OCI-LY3 (cell line): ENCODE measurements around the gene BMP8B.

Experiments
- EZH2phosphoT487 ChIP-seq: fragments of 200-600 bp; shearing (Covaris generic); IDR thresholded peaks from 2 replicates; pipeline ENCODE4 v1.6.1; 2018; ENCODE audit warnings: antibody characterized with exemption, mixed run types, low read depth
- TF ChIP-seq, protein P1 (sequence below): fragments of 200-600, 300-600 bp; sonication (generic); IDR thresholded peaks from 2 replicates; pipeline ENCODE4 v1.5.1; 2014; ENCODE audit warnings: antibody characterized with exemption, low read length, low read depth

DNA sequence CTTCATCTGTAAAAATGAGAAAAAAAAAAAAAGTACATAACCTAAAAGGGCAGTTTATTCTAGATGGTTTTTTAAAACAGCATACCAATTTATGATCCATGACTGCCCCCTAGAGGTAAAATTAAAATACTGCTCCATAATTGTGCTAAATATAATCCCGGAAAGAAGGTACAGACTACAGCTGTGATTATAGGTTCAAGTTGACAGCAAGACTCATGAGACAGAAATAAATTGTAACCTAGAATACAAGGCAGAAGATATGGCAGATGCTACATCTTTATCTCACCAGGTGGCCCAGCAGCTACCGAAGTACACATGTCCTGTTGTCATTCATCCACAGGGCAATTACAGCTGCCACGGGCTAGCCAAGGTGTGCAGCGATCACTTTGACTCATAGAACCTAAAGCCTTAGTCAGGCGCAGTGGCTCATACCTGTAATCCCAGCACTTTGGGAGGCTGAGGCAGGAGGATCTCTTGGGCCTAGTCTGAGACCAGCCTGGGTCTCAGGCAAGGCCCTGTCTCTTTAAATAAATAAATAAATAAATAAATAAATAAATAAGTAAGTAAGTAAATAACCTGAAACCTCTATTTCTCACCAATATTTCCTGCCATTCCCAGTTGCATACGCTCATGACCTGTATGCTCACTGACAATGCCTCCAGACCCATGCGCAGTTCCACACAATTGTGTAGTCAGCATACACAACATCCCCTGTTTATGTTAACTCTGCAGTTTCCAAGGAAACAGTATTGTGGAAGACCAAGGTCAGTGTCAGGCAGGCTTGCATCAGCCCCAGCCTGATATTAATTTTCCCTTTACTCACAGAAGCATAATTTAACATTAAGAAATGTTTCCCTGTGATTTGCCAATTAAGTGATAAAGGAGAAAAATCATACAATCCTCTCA lies 68.3 kb downstream of the BMP8B start:
- no peak for TF ChIP-seq EZH2phosphoT487
- TF ChIP-seq, protein P1, sequence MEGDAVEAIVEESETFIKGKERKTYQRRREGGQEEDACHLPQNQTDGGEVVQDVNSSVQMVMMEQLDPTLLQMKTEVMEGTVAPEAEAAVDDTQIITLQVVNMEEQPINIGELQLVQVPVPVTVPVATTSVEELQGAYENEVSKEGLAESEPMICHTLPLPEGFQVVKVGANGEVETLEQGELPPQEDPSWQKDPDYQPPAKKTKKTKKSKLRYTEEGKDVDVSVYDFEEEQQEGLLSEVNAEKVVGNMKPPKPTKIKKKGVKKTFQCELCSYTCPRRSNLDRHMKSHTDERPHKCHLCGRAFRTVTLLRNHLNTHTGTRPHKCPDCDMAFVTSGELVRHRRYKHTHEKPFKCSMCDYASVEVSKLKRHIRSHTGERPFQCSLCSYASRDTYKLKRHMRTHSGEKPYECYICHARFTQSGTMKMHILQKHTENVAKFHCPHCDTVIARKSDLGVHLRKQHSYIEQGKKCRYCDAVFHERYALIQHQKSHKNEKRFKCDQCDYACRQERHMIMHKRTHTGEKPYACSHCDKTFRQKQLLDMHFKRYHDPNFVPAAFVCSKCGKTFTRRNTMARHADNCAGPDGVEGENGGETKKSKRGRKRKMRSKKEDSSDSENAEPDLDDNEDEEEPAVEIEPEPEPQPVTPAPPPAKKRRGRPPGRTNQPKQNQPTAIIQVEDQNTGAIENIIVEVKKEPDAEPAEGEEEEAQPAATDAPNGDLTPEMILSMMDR: peak; percentile 62
